ENCODE results near the gene HCN3. TPM values are rescaled to one million over a fixed set of nuclear protein-coding genes. Genes with fewer than 3 reads are reported as not detected.

Gene HCN3
- total and polyA plus RNA-seq, 2 of the 13 experiments (the other 11 are each of a cell fraction or from before 2014, with no cell fraction given), result 2.4 to 10.2 TPM

- TF ChIP-seq ARID4A (CRISPR knock-in tag; IDR thresholded peaks at IDR 0.05; ENCODE audit: borderline replicate concordance) (peak; percentile 98), REPIN1 (CRISPR knock-in tag; IDR thresholded peaks at IDR 0.05; ENCODE audit: borderline replicate concordance, low read depth) (peak; percentile 84), KDM5A (IDR thresholded peaks at IDR 0.05; ENCODE audit: borderline replicate concordance, low read length) (no peak; the same call in 1 of the 2 replicates), POGK (CRISPR knock-in tag; conservative IDR thresholded peaks at IDR 0.05) (peak; percentile 84; the same call in 1 of the 2 replicates), ZNF589 (CRISPR knock-in tag; conservative IDR thresholded peaks at IDR 0.05) (peak; percentile 60; the same call in 1 of the 2 replicates), ONECUT2 (CRISPR knock-in tag; IDR thresholded peaks at IDR 0.05) (peak; percentile 9; the same call in 1 of the 2 replicates), JUN (CRISPR knock-in tag; IDR thresholded peaks at IDR 0.05) (0 out of 2 replicates have a peak, but pooled peaks have one; percentile 60), CAMTA2 (CRISPR knock-in tag; IDR thresholded peaks at IDR 0.05; ENCODE audit: borderline replicate concordance) (no peak; the same call in 1 of the 2 replicates), MAFF (IDR thresholded peaks at IDR 0.05; ENCODE audit: low read depth, low read length) (no peak; the same call in 1 of the 2 replicates), FOXK1 (CRISPR knock-in tag; IDR thresholded peaks at IDR 0.05; ENCODE audit: borderline replicate concordance, low read depth) (peak; percentile 87; the same call in 1 of the 2 replicates), HOXD1 (CRISPR knock-in tag; IDR thresholded peaks at IDR 0.05) (no peak; the same call in 1 of the 2 replicates), ZNF770 (CRISPR knock-in tag; IDR thresholded peaks at IDR 0.05) (no peak), HDAC2 (CRISPR knock-in tag; IDR thresholded peaks at IDR 0.05) (0 out of 2 replicates have a peak, but pooled peaks have one; percentile 11)
Measured at GRCh38 chr1:155261852-155262673, 15.2 kb upstream of the HCN3 start, which contains the start of gene SCAMP3 (continued).
